GM18873 (cell line): ENCODE measurements around the gene DCTN2.
"Not testable (repeated sequence)": the region's sequence is repeated elsewhere in the genome, so short reads cannot be mapped to it uniquely, and the experiment has no call there.

Experiments used
- ATAC-seq: cut with Tn5 transposase; IDR thresholded peaks from one replicate; pipeline ENCODE4 v1.9.1; 2021; ENCODE audit warnings: mild to moderate bottlenecking, moderate library complexity, moderate number of reproducible peaks; ENCODE audit not compliant: unreplicated experiment, low FRiP score

Gene DCTN2

GRCh38 chr12:57577981-57578758, 31.2 kb upstream of the DCTN2 start:
- no peak for ATAC-seq

GRCh38 chr12:57576613-57577160, 29.7 kb upstream of the DCTN2 start:
- no peak for ATAC-seq

- no peak for ATAC-seq
Observed at GRCh38 chr12:57575771-57576612, 29.0 kb upstream of the DCTN2 start.

GRCh38 chr12:57574795-57575194, 27.8 kb upstream of the DCTN2 start:
- no peak for ATAC-seq

GRCh38 chr12:57571926-57572762, 25.2 kb upstream of the DCTN2 start:
- no peak for ATAC-seq

GRCh38 chr12:57570438-57570837, 23.4 kb upstream of the DCTN2 start:
- not testable (repeated sequence) for ATAC-seq

- ATAC-seq = no peak
Observed at GRCh38 chr12:57569858-57570257, 22.9 kb upstream of the DCTN2 start.

- ATAC-seq = no peak
Observed at GRCh38 chr12:57568838-57569237, 21.8 kb upstream of the DCTN2 start.

GRCh38 chr12:57564178-57564740, 17.3 kb upstream of the DCTN2 start:
- ATAC-seq = no peak

- no peak for ATAC-seq
Observed at GRCh38 chr12:57563358-57563757, 16.4 kb upstream of the DCTN2 start.

- not testable (repeated sequence) for ATAC-seq
Observed at GRCh38 chr12:57561117-57561516, 14.1 kb upstream of the DCTN2 start.

GRCh38 chr12:57560516-57560915, 13.5 kb upstream of the DCTN2 start:
- ATAC-seq = no peak

- ATAC-seq = no peak
Observed at GRCh38 chr12:57558864-57559263, 11.9 kb upstream of the DCTN2 start.

- ATAC-seq = no peak
Observed at GRCh38 chr12:57554897-57555296, 7.9 kb upstream of the DCTN2 start.

GRCh38 chr12:57554453-57554852, 7.5 kb upstream of the DCTN2 start:
- ATAC-seq = no peak

GRCh38 chr12:57553343-57554202, 6.6 kb upstream of the DCTN2 start:
- ATAC-seq = no peak

- no peak for ATAC-seq
Observed at GRCh38 chr12:57552835-57553313, 5.9 kb upstream of the DCTN2 start.

- ATAC-seq = no peak
Observed at GRCh38 chr12:57552306-57552651, 5.3 kb upstream of the DCTN2 start.

GRCh38 chr12:57551637-57552305, 4.8 kb upstream of the DCTN2 start:
- no peak for ATAC-seq
